Measurements from ENCODE around the gene TNFAIP8L2.

DNA sequence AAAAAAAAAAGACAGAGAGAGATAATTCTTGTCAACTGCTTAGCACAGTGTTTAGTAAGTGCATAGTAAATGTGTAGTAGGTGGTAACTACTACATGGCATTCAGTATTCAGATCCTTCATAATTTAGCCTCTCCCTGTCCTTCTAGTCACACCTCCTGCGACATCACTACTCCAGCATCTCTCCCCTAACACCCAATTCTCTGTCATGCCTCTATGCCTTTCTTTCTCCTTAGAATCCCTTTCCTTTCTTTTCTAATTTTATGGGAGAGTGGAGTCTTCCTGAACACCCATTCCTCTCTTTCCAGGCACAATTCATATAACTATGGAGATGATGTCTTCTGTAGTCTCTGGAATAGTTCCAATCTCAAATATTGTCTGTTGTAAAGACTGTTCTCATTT is 37.4 kb downstream of the TNFAIP8L2 start:
- TF ChIP-seq, protein P1, sequence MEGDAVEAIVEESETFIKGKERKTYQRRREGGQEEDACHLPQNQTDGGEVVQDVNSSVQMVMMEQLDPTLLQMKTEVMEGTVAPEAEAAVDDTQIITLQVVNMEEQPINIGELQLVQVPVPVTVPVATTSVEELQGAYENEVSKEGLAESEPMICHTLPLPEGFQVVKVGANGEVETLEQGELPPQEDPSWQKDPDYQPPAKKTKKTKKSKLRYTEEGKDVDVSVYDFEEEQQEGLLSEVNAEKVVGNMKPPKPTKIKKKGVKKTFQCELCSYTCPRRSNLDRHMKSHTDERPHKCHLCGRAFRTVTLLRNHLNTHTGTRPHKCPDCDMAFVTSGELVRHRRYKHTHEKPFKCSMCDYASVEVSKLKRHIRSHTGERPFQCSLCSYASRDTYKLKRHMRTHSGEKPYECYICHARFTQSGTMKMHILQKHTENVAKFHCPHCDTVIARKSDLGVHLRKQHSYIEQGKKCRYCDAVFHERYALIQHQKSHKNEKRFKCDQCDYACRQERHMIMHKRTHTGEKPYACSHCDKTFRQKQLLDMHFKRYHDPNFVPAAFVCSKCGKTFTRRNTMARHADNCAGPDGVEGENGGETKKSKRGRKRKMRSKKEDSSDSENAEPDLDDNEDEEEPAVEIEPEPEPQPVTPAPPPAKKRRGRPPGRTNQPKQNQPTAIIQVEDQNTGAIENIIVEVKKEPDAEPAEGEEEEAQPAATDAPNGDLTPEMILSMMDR (IDR thresholded peaks at IDR 0.05; ENCODE audit: borderline replicate concordance, extremely low read depth, low read length, poor library complexity, severe bottlenecking), result no peak
- no peak for TF ChIP-seq EZH2 (IDR thresholded peaks at IDR 0.05; ENCODE audit: borderline replicate concordance, low read depth, low read length, severe bottlenecking)

Measured in DND-41 (cell line).